Measurements from ENCODE around the gene ACAP1. TPM values are rescaled to one million over a fixed set of nuclear protein-coding genes. Genes with fewer than 3 reads are reported as not detected.
A peak's percentile ranks its signal among the peaks of the same experiment; 100 is the strongest.

Gene ACAP1
- total RNA-seq, 1 experiment from 2014 or later, result 8.8 TPM

GRCh38 chr17:7330638-7331015 is 5.7 kb upstream of the ACAP1 start:
- POLR2A ChIA-PET, result interaction anchor here (1.5 to 2.0 kb wide), 3 partner anchors 14 to 17 kb away, joined by 4 to 11 read pairs (median 5); no protein-coding TSS in a partner anchor
- no peak overlapping the region for H2AFZ ChIP-seq (ENCODE audit: low read depth, low read length, poor library complexity, severe bottlenecking)

More at GRCh38 chr17:7330638-7331015, 5.7 kb upstream of the ACAP1 start:
- no peak for ATAC-seq
- Histone ChIP-seq H3K79me2 (ENCODE audit: insufficient read depth, low read length) (peaks cover 20% of the 10 kb centered on the region; the same call in 1 of the 2 replicates), H3K4me2 (ENCODE audit: low read length) (peak overlapping the region; percentile 77), H3K4me3 (replicated peaks in 1 of 2; ENCODE audit: low read depth in 1 of 2, low read length in 2 of 2) (no peak overlapping the region; a peak in 1 of 4 replicates), H4K20me1 (ENCODE audit: insufficient read depth) (no peaks in the 10 kb centered on the region), H3K9me2 (ENCODE audit: insufficient read depth) (no peaks in the 10 kb centered on the region), H3K9me3 (ENCODE audit: control insufficient read depth in 1 of 2, insufficient read depth in 1 of 2, low read depth in 1 of 2, low read length in 2 of 2) (no peaks in the 10 kb centered on the region), H3K36me3 (ENCODE audit: control insufficient read depth in 1 of 2, insufficient read depth in 2 of 2, low read length in 2 of 2) (peaks cover 0 to 6% of the 10 kb centered on the region in 2 experiments; a peak in 2 of 4 replicates), H3K27me3 (ENCODE audit: insufficient read depth, low read length) (no peaks in the 10 kb centered on the region), H3K4me1 (ENCODE audit: control insufficient read depth in 1 of 2, insufficient read depth in 2 of 2, low read length in 2 of 2) (peaks cover 3 to 29% of the 10 kb centered on the region in 2 experiments; a peak in 3 of 4 replicates), H3K9ac (ENCODE audit: low read length) (peak overlapping the region; percentile 93; the same call in 1 of the 2 replicates), H3K27ac (ENCODE audit: low read depth, low read length) (peak overlapping the region; percentile 38)
- no TSS peak for BruUV-seq (replicated peaks)
- TF ChIP-seq ELF1 (IDR thresholded peaks at IDR 0.05; ENCODE audit: borderline replicate concordance, low read depth) (no peak), EZH2 (IDR thresholded peaks at IDR 0.05) (no peak), CTCF (IDR thresholded peaks at IDR 0.05 in 2 of 3, conservative IDR thresholded peaks at IDR 0.05 in 1 of 3; ENCODE audit: borderline replicate concordance in 1 of 3, insufficient read depth in 1 of 3, low read depth in 2 of 3, low read length in 2 of 3) (no peak), ZBTB33 (IDR thresholded peaks at IDR 0.05; ENCODE audit: extremely low read depth, insufficient replicate concordance, low read length) (no peak), JUND (IDR thresholded peaks at IDR 0.05) (no peak), YY1 (IDR thresholded peaks at IDR 0.05; ENCODE audit: extremely low read depth, insufficient replicate concordance, low read depth, low read length) (no peak), ZFX (IDR thresholded peaks at IDR 0.05) (no peak), CEBPB (IDR thresholded peaks at IDR 0.05; ENCODE audit: low read depth) (no peak), POLR2AphosphoS5 (IDR thresholded peaks at IDR 0.05; ENCODE audit: low read depth, low read length) (no peak), TCF7L2 (IDR thresholded peaks at IDR 0.05; ENCODE audit: borderline replicate concordance, extremely low read depth, insufficient read depth, insufficient read length) (no peak), CBX3 (IDR thresholded peaks at IDR 0.05; ENCODE audit: low read depth) (no peak)
- TF ChIP-seq, protein P1, sequence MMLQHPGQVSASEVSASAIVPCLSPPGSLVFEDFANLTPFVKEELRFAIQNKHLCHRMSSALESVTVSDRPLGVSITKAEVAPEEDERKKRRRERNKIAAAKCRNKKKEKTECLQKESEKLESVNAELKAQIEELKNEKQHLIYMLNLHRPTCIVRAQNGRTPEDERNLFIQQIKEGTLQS (IDR thresholded peaks at IDR 0.05), result no peak
- RAD21 ChIA-PET (ENCODE audit: low non-redundant PET in 1 of 2, low total read pairs in 2 of 2, uncharacterized antibody in 2 of 2, unreplicated experiment in 2 of 2), result no interaction called here
- DNase-seq (ENCODE audit: low read depth, low spot score), result no peak
- CTCF ChIA-PET, result no interaction called here
- intact Hi-C loops (cut with micrococcal nuclease), result no loop called here

All from HCT116 (cell line).